PC-9 (cell line): Measurements from ENCODE around the gene MCC.

Experiments
- CTCF ChIP-seq: fragments of 200-600 bp; sonication (generic); conservative IDR thresholded peaks from 2 replicates; pipeline ENCODE4 v1.6.1; 2017; ENCODE audit warnings: mixed run types, antibody characterized with exemption, mild to moderate bottlenecking, moderate library complexity
- EZH2 ChIP-seq: fragments of 200-600 bp; sonication (generic); IDR thresholded peaks from 2 replicates; pipeline ENCODE4 v1.8.0; 2017; ENCODE audit warnings: antibody characterized with exemption, low read depth

- no peak for TF ChIP-seq CTCF
- TF ChIP-seq EZH2 = no peak
Observed at GRCh38 chr5:113505181-113505580, 16.9 kb upstream of the MCC start.
